DOHH2 (cell line): ENCODE results near the gene CCDC88C.

Experiments
- H3F3A ChIP-seq: fragments of 200-600 bp; sonication (generic), shearing (Covaris generic); 2 replicates; pipeline ENCODE4 v1.6.0; 2016; ENCODE audit warnings: antibody characterized with exemption, mild to moderate bottlenecking; ENCODE audit not compliant: control insufficient read depth, insufficient read depth
- H3K27ac ChIP-seq: fragments of 200-600 bp; sonication (generic); 2 replicates; pipeline ENCODE4 v1.5.1; 2014; ENCODE audit warnings: low read depth, mild to moderate bottlenecking, low read length, moderate library complexity
- H3K27me3 ChIP-seq: fragments of 200-600 bp; sonication (generic); 2 replicates; pipeline ENCODE4 v1.6.1; 2014; ENCODE audit warnings: mild to moderate bottlenecking, low read length, mixed read lengths; ENCODE audit not compliant: control insufficient read depth
- H3K36me3 ChIP-seq: fragments of 200-600 bp; sonication (generic); 2 replicates; pipeline ENCODE4 v1.6.1; 2014; ENCODE audit warnings: mild to moderate bottlenecking, low read length, moderate library complexity, mixed read lengths; ENCODE audit not compliant: control insufficient read depth
- H3K4me1 ChIP-seq: fragments of 200-600 bp; sonication (generic); 2 replicates; pipeline ENCODE4 v1.6.1; 2014; ENCODE audit warnings: mild to moderate bottlenecking, low read length, mixed read lengths; ENCODE audit not compliant: control insufficient read depth
- H3K4me2 ChIP-seq: fragments of 200-600 bp; sonication (generic); 2 replicates; pipeline ENCODE4 v1.6.0; 2014; ENCODE audit warnings: mild to moderate bottlenecking, low read length, moderate library complexity
- H3K4me3 ChIP-seq: fragments of 200-600 bp; sonication (generic); 2 replicates; pipeline ENCODE4 v1.5.1; 2014; ENCODE audit warnings: mild to moderate bottlenecking, low read length, mixed read lengths
- H3K79me2 ChIP-seq: fragments of 200-600 bp; sonication (generic); 2 replicates; pipeline ENCODE4 v1.6.1; 2014; ENCODE audit warnings: mild to moderate bottlenecking, low read length, mixed read lengths; ENCODE audit not compliant: control insufficient read depth
- H3K9me2 ChIP-seq: fragments of 200-600 bp; sonication (generic); replicated peaks from 2 replicates; pipeline ENCODE4 v1.6.1; 2014; ENCODE audit warnings: mild to moderate bottlenecking, low read length, mixed read lengths; ENCODE audit not compliant: control insufficient read depth
- H3K9me3 ChIP-seq: fragments of 200-600 bp; sonication (generic); 2 replicates; pipeline ENCODE4 v1.6.1; 2014; ENCODE audit warnings: antibody characterized with exemption, low read length, mixed read lengths; ENCODE audit not compliant: control insufficient read depth, insufficient read depth
- H4K20me1 ChIP-seq: fragments of 200-600 bp; sonication (generic); 2 replicates; pipeline ENCODE4 v1.6.0; 2014; ENCODE audit warnings: low read depth, mild to moderate bottlenecking, antibody characterized with exemption, low read length, moderate library complexity; ENCODE audit not compliant: control insufficient read depth, insufficient read depth
- CTCF ChIP-seq: fragments of 200-600 bp; sonication (generic); IDR thresholded peaks from one replicate; pipeline ENCODE4 v1.5.1; 2014; ENCODE audit warnings: antibody characterized with exemption, mild to moderate bottlenecking, low read depth, low read length; ENCODE audit not compliant: poor library complexity, severe bottlenecking
- EZH2phosphoT487 ChIP-seq: fragments of 200-600 bp; sonication (generic); IDR thresholded peaks from 2 replicates; pipeline ENCODE4 v1.6.1; 2017; ENCODE audit warnings: borderline replicate concordance, mild to moderate bottlenecking, antibody characterized with exemption, low read length, moderate library complexity, mixed read lengths

Gene CCDC88C

GRCh38 chr14:91256661-91257060 lies 161.0 kb downstream of the CCDC88C start:
- Histone ChIP-seq H3K27ac (no peak overlapping the region), H3K4me2 (no peak overlapping the region)

GRCh38 chr14:91255026-91255695 lies 162.5 kb downstream of the CCDC88C start:
- Histone ChIP-seq H3K9me2 (no peaks in the 10 kb centered on the region), H3K4me3 (no peak overlapping the region), H3K27me3 (no peaks in the 10 kb centered on the region), H3K27ac (no peak overlapping the region), H4K20me1 (no peaks in the 10 kb centered on the region), H3F3A (peaks cover 26% of the 10 kb centered on the region), H3K36me3 (no peaks in the 10 kb centered on the region), H3K9me3 (no peaks in the 10 kb centered on the region), H3K79me2 (no peaks in the 10 kb centered on the region), H3K4me1 (peaks cover 79% of the 10 kb centered on the region), H3K4me2 (peak overlapping the region; percentile 81; the same call in 1 of the 2 replicates)
- peak; percentile 15 for TF ChIP-seq CTCF
- TF ChIP-seq EZH2phosphoT487, result no peak

More at GRCh38 chr14:91256661-91257060, 161.0 kb downstream of the CCDC88C start:
- Histone ChIP-seq H4K20me1 (no peaks in the 10 kb centered on the region), H3F3A (peaks cover 19% of the 10 kb centered on the region), H3K9me3 (no peaks in the 10 kb centered on the region), H3K36me3 (no peaks in the 10 kb centered on the region), H3K79me2 (no peaks in the 10 kb centered on the region), H3K9me2 (no peaks in the 10 kb centered on the region), H3K4me3 (no peak overlapping the region), H3K4me1 (peaks cover 77% of the 10 kb centered on the region), H3K27me3 (no peaks in the 10 kb centered on the region)
- no peak for TF ChIP-seq CTCF

- Histone ChIP-seq H3K4me2 (peak overlapping the region; percentile 81), H3K79me2 (no peaks in the 10 kb centered on the region), H4K20me1 (no peaks in the 10 kb centered on the region), H3K36me3 (no peaks in the 10 kb centered on the region), H3K9me3 (no peaks in the 10 kb centered on the region), H3K27me3 (no peaks in the 10 kb centered on the region), H3K4me1 (peaks cover 84% of the 10 kb centered on the region), H3F3A (peaks cover 30% of the 10 kb centered on the region), H3K4me3 (peak overlapping the region; percentile 74; the same call in 1 of the 2 replicates), H3K27ac (no peak overlapping the region), H3K9me2 (no peaks in the 10 kb centered on the region)
- TF ChIP-seq EZH2phosphoT487 (no peak), CTCF (no peak)
These were observed 163.2 kb downstream of the CCDC88C start for GRCh38 chr14:91254461-91254860.
